ENCODE data around the gene TNFRSF6B. TPM values are rescaled to one million over a fixed set of nuclear protein-coding genes. Genes with fewer than 3 reads are reported as not detected.
"Not testable (repeated sequence)": the region's sequence is repeated elsewhere in the genome, so short reads cannot be mapped to it uniquely, and the experiment has no call there.

Gene TNFRSF6B, protein sequence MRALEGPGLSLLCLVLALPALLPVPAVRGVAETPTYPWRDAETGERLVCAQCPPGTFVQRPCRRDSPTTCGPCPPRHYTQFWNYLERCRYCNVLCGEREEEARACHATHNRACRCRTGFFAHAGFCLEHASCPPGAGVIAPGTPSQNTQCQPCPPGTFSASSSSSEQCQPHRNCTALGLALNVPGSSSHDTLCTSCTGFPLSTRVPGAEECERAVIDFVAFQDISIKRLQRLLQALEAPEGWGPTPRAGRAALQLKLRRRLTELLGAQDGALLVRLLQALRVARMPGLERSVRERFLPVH
- total RNA-seq (ENCODE audit: low replicate concordance): 0.36 TPM in 1 of 2 replicates, not detected in the other

DNA sequence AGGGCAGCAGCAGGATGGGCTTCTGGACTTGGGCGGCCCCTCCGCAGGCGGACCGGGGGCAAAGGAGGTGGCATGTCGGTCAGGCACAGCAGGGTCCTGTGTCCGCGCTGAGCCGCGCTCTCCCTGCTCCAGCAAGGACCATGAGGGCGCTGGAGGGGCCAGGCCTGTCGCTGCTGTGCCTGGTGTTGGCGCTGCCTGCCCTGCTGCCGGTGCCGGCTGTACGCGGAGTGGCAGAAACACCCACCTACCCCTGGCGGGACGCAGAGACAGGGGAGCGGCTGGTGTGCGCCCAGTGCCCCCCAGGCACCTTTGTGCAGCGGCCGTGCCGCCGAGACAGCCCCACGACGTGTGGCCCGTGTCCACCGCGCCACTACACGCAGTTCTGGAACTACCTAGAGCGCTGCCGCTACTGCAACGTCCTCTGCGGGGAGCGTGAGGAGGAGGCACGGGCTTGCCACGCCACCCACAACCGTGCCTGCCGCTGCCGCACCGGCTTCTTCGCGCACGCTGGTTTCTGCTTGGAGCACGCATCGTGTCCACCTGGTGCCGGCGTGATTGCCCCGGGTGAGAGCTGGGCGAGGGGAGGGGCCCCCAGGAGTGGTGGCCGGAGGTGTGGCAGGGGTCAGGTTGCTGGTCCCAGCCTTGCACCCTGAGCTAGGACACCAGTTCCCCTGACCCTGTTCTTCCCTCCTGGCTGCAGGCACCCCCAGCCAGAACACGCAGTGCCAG is at the start of gene TNFRSF6B:
Gene TNFRSF6B (plus strand): TSS at position 25 of the 729 bp plus-strand sequence. CDS start 116 bp downstream, at position 141.
- TF ChIP-seq, protein P1, sequence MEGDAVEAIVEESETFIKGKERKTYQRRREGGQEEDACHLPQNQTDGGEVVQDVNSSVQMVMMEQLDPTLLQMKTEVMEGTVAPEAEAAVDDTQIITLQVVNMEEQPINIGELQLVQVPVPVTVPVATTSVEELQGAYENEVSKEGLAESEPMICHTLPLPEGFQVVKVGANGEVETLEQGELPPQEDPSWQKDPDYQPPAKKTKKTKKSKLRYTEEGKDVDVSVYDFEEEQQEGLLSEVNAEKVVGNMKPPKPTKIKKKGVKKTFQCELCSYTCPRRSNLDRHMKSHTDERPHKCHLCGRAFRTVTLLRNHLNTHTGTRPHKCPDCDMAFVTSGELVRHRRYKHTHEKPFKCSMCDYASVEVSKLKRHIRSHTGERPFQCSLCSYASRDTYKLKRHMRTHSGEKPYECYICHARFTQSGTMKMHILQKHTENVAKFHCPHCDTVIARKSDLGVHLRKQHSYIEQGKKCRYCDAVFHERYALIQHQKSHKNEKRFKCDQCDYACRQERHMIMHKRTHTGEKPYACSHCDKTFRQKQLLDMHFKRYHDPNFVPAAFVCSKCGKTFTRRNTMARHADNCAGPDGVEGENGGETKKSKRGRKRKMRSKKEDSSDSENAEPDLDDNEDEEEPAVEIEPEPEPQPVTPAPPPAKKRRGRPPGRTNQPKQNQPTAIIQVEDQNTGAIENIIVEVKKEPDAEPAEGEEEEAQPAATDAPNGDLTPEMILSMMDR (IDR thresholded peaks at IDR 0.05; ENCODE audit: insufficient read depth, low read length): no peak
- DNase-seq (ENCODE audit: low read depth): no peak
- no peak within 1 kb of the TSS for H3K4me3 ChIP-seq (ENCODE audit: low read depth, low read length)

DNA sequence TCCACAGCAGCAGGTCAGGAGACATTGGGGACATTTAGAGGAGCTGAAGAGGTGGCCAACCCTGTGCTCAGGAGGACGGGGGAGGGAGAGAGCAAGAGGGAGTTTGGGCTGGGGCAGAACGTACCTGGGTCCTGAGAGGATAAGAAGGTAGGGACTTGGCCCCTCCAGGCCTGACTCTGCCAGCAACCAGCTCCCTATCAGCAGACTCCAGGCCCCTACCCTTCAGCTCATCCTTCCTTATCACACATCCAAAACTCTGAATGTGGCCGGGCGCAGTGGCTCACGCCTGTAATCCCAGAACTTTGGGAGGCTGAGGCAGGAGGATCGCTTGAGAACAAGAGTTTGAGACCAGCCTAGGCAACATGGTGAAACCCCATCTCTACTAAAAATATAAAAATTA is 48.3 kb upstream of the TNFRSF6B start:
- H3K4me3 ChIP-seq (ENCODE audit: low read depth, low read length): no peak overlapping the region
- TF ChIP-seq, protein P1 (IDR thresholded peaks at IDR 0.05; ENCODE audit: insufficient read depth, low read length): no peak
- DNase-seq (ENCODE audit: low read depth): no peak

DNA sequence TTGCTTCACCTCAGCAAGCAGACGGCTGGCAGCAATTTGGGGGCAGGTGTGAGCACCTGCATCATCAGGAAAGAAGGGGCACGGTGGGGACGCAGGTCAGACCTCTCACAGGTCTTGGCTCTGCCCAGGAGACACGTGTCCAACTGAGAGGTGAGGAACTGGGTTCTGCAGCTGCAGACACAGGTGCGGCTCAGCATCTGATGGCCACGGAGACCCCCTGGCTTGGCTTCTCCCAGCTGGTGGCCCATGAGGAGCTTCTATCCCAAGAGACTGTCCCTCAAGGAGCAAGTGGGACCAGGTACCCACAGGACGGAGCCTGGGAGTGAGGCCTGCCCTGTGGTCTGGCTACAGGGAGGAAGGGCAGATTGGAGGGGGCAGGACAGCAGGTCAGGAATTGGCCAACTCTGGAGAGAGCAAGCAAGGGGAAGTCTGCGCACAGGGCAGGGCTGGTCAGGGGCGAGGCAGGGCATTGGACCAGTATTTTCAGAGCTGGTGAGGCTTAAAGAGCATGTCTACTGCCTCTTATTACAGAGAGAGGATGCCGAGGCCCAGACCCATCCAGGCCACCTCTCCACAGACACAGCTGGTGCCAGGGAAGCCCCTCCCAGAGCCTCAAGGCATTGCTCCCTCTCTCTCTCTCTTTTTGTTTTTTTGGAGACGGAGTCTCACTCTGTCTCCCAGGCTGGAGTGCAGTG is 47.4 kb upstream of the TNFRSF6B start:
- H3K4me3 ChIP-seq (ENCODE audit: low read depth, low read length): no peak overlapping the region
- DNase-seq (ENCODE audit: low read depth): no peak
- TF ChIP-seq, protein P1 (IDR thresholded peaks at IDR 0.05; ENCODE audit: insufficient read depth, low read length): no peak

DNA sequence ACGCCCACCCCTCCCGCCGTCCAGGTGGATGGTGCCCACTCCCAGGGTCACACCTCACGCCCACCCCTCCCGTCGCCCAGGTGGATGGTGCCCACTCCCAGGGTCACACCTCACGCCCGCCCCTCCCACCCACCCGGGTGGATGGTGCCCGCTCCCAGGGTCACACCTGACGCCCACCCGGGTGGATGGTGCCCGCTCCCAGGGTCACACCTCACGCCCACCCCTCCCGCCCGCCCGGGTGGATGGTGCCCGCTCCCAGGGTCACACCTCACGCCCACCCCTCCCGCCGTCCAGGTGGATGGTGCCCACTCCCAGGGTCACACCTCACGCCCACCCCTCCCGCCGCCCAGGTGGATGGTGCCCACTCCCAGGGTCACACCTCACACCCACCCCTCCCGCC is 46.0 kb upstream of the TNFRSF6B start:
- DNase-seq (ENCODE audit: low read depth); H3K4me3 ChIP-seq (ENCODE audit: low read depth, low read length): not testable (repeated sequence)

DNA sequence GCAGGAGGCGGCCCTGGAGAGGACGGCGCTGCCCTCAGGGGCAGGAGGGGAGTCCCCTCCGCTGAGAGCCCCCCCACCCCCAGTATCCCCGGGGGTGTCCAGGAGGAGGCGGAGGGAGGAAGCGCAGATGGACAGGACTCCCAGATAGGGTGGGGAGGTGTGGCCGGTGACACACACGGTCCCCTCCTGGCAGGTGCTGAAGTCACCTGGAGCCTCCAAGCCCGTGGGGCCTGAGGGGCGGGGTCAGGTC is 44.6 kb upstream of the TNFRSF6B start:
- TF ChIP-seq, protein P1 (IDR thresholded peaks at IDR 0.05; ENCODE audit: insufficient read depth, low read length): no peak
- DNase-seq (ENCODE audit: low read depth): no peak
- H3K4me3 ChIP-seq (ENCODE audit: low read depth, low read length): peak overlapping the region; percentile 70

DNA sequence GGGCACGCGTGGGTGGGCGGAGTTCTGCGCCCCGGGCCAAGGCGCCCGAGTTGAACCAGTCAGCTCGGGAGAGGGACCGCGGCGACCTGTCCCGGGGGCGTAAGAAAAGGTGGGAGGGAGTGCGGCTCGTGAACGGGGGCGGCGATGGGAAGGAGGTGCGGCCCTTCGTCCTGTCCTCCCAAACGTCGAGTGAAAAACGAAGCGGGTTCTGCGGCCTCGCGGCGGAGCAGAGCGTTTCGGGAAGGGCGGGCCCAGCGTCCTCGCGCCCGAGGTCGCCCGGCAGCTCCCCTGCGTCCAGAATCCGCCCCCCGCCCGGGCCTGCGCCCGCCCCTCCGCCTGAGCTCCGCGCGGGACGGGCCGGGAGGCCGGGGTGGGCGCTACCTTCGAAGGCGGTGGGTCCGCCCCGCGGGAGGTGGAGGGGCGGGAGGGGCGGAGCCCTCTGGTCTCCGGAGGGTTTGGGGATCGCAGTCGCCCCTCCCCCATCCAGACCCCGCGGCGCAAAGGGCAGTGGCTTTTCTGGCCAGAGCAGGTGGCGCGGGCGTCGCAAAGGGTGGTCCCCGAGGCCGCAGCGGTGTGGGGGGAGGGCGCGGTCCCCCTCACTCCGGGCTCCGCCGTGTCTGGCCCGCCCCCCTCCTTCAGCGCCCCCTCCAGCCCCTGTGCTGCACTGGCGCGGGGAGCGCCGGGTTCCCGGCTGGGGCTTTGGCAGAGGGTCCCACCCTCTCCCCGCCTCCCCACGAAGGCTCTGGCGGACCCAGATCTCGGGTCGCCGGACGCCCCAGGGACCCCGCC is 44.1 kb upstream of the TNFRSF6B start:
- DNase-seq (ENCODE audit: low read depth): peak; percentile 10
- TF ChIP-seq, protein P1 (IDR thresholded peaks at IDR 0.05; ENCODE audit: insufficient read depth, low read length): no peak
- peak overlapping the region; percentile 70 for H3K4me3 ChIP-seq (ENCODE audit: low read depth, low read length)
